GM12878 (cell line): ENCODE results near the gene UQCRH. TPM values are rescaled to one million over a fixed set of nuclear protein-coding genes. Genes with fewer than 3 reads are reported as not detected.

Source experiments
- ATAC-seq: fragments of 200-7000 bp; cut with Tn5 transposase; 3 replicates; pipeline ENCODE4 v1.9.1; 2020; ENCODE audit warnings: mild to moderate bottlenecking, moderate library complexity
- BruUV-seq: library from RNA; stranded (reverse); fragments of 400-500 nt; replicated peaks from 2 replicates; lab custom pipeline; 2021; lab: Mats Ljungman, UMichigan
- CTCF ChIA-PET: fragments of 300-600 bp; sonication (Branson Sonifier 250); formaldehyde crosslinking; extraction: SDS; loops from one replicate; lab custom pipeline; 2021; ENCODE audit warnings: inconsistent platforms; lab: Yijun Ruan, JAX
- POLR2A ChIA-PET: fragments of 350-600 bp; formaldehyde crosslinking; extraction: SDS; loops from one replicate; lab custom pipeline; 2021; ENCODE audit warnings: inconsistent platforms; lab: Charles Lee
- RAD21 ChIA-PET: fragments of 300-600 bp; sonication (Branson Sonifier 250); formaldehyde crosslinking; loops from one replicate; lab custom pipeline; 2023; ENCODE audit warnings: antibody characterized with exemption; ENCODE audit not compliant: unreplicated experiment; lab: Charles Lee
- SMC1A ChIA-PET: fragments of 300-600 bp; sonication (Branson Sonifier 250); formaldehyde crosslinking; loops from one replicate; lab custom pipeline; 2023; ENCODE audit not compliant: unreplicated experiment, uncharacterized antibody; lab: Charles Lee
- DNase-seq: peaks from one replicate; pipeline ENCODE4 v3.0.0-alpha.2; 2011; ENCODE audit warnings: low read depth, low spot score
- FAIRE-seq: peaks from 3 replicates; lab custom pipeline; 2011; peaks lifted over from hg19 to GRCh38; lab: Jason Lieb, UNC
- H2AFZ ChIP-seq: 2 replicates; pipeline ENCODE4 v1.6.0; 2011; ENCODE audit warnings: low read depth, low read length, control low read depth; ENCODE audit not compliant: control insufficient read depth
- H3K27ac ChIP-seq: 2 replicates; pipeline ENCODE4 v1.5.1; 2011; ENCODE audit warnings: control low read depth; ENCODE audit not compliant: control insufficient read depth, insufficient read depth
- H3K27me3 ChIP-seq, 2 experiments: replicated peaks in 1 of 2; 2 replicates each; pipeline versions ENCODE4 v1.6.0 to v1.6.1; 2011; ENCODE audit warnings: low read length in 1 of 2; ENCODE audit not compliant: control insufficient read depth in 2 of 2, insufficient read depth in 2 of 2
- H3K36me3 ChIP-seq, 2 experiments: 2 replicates each; pipeline ENCODE4 v1.5.1; 2011; ENCODE audit warnings: low read length in 1 of 2; ENCODE audit not compliant: control insufficient read depth in 2 of 2, insufficient read depth in 2 of 2
- H3K4me1 ChIP-seq: 2 replicates; pipeline ENCODE4 v1.6.1; 2011; ENCODE audit warnings: mild to moderate bottlenecking, low read length, moderate library complexity, mixed read lengths; ENCODE audit not compliant: control insufficient read depth, insufficient read depth
- H3K4me2 ChIP-seq: 2 replicates; pipeline ENCODE4 v1.6.0; 2011; ENCODE audit warnings: control low read depth; ENCODE audit not compliant: control insufficient read depth, insufficient read depth
- H3K4me3 ChIP-seq: fragments of 200-600 bp; sonication (generic); 2 replicates; pipeline ENCODE4 v1.5.1; 2016
- H3K79me2 ChIP-seq: 2 replicates; pipeline ENCODE4 v1.6.0; 2011; ENCODE audit warnings: low read length; ENCODE audit not compliant: control insufficient read depth, insufficient read depth
- H3K9ac ChIP-seq: 2 replicates; pipeline ENCODE4 v1.8.0; 2011; ENCODE audit warnings: low read length, control low read depth, mixed read lengths; ENCODE audit not compliant: control insufficient read depth, insufficient read depth
- H3K9me3 ChIP-seq: replicated peaks from 3 replicates; pipeline ENCODE4 v1.5.1; 2011; ENCODE audit warnings: mild to moderate bottlenecking, low read length; ENCODE audit not compliant: control insufficient read depth, insufficient read depth
- H4K20me1 ChIP-seq: 2 replicates; pipeline ENCODE4 v1.6.0; 2011; ENCODE audit not compliant: control insufficient read depth, insufficient read depth
- BCL11A ChIP-seq: IDR thresholded peaks from 2 replicates; pipeline ENCODE4 v1.6.1; 2011; ENCODE audit warnings: low read depth, low read length
- HSF1 ChIP-seq: fragments of 150-350 bp; IDR thresholded peaks from 2 replicates; pipeline ENCODE4 v1.6.1; 2014; ENCODE audit warnings: mild to moderate bottlenecking, low read depth, low read length
- MTA2 ChIP-seq: fragments of 450-650 bp; IDR thresholded peaks from 2 replicates; pipeline ENCODE4 v1.6.1; 2016; ENCODE audit warnings: low read depth, mild to moderate bottlenecking, moderate library complexity
- NBN ChIP-seq: fragments of 450-650 bp; IDR thresholded peaks from 2 replicates; pipeline ENCODE4 v1.6.1; 2016
- RAD21 ChIP-seq: IDR thresholded peaks from 2 replicates; pipeline ENCODE4 v1.6.1; 2011; ENCODE audit warnings: mild to moderate bottlenecking, low read depth, low read length, moderate library complexity; ENCODE audit not compliant: insufficient read depth
- SMAD5 ChIP-seq: IDR thresholded peaks from 2 replicates; pipeline ENCODE4 v1.6.1; 2016; ENCODE audit warnings: antibody characterized with exemption, low read depth
- ZBED1 ChIP-seq: IDR thresholded peaks from 2 replicates; pipeline ENCODE4 v1.6.1; 2016; ENCODE audit warnings: borderline replicate concordance
- ZZZ3 ChIP-seq: IDR thresholded peaks from 2 replicates; pipeline ENCODE4 v1.6.1; 2011; ENCODE audit warnings: low read depth; ENCODE audit not compliant: control insufficient read depth, insufficient read length
- WGBS: methylation state at CpG from one replicate; pipeline ENCODE4 v1.1.6; 2016; ENCODE audit warnings: low lambda C conversion rate; ENCODE audit not compliant: insufficient replicate concordance, insufficient coverage; ENCODE audit errors: missing lambda C conversion rate; 5-methylcytosine and 5-hydroxymethylcytosine counted together
- in situ Hi-C: fragments of 300-500 bp; cut with MboI; formaldehyde crosslinking; loops from 9 replicates; pipeline ENCODE4 v1.14.3; 2018; ENCODE audit warnings: mixed read lengths
- intact Hi-C: fragments of 100-400 bp; cut with micrococcal nuclease; formaldehyde crosslinking; loops from one replicate; pipeline ENCODE4 v1.14.2; 2022; ENCODE audit not compliant: unreplicated experiment
- polyA plus RNA-seq, 11 experiments: library from polyadenylated mRNA; depleted of rRNA in 4 of 11; unstranded in 6 of 11; stranded (reverse) in 5 of 11; fragments of >200 nt; fragmentation: Nextera tagmentation in 4 of 11; fragmentation: Illumina TruSeq in 1 of 11; extraction: Ambion mirVana in 4 of 11; extraction: Trizol in 1 of 11; gene quantifications; 1 replicate in 1 of 11; 2 replicates in 10 of 11; pipeline versions ENCODE4 v1.2.1 to v1.2.3, GENCODE V29; 2011 to 2016; ENCODE audit warnings: inconsistent platforms in 2 of 11, missing spikeins in 2 of 11, low read depth in 1 of 11
- total RNA-seq, 4 experiments: library from RNA; depleted of rRNA in 3 of 4; stranded (reverse); fragments of >200 nt in 3 of 4; fragmentation: Illumina TruSeq in 1 of 4; extraction: Trizol in 1 of 4; gene quantifications; 2 replicates each; pipeline versions ENCODE4 v1.2.1 to v1.2.3, GENCODE V29; 2013 to 2021

UQCRH gene
- total and polyA plus RNA-seq, 10 of the 15 experiments (the other 5 are each of a cell fraction or from before 2014, with no cell fraction given): 363 to 1,782 (median 597) TPM

- intact Hi-C loops: no loop called here
- H3K27me3 ChIP-seq: no peaks in the 10 kb centered on the region
- SMC1A ChIA-PET: no interaction called here
- in situ Hi-C loops: no loop called here
- no peak for FAIRE-seq
- RAD21 ChIA-PET: no interaction called here
- CTCF ChIA-PET: no interaction called here
- TF ChIP-seq BCL11A (no peak), NBN (no peak), MTA2 (no peak), HSF1 (no peak), SMAD5 (0 out of 2 replicates have a peak, but pooled peaks have one; percentile 29), ZBED1 (no peak), RAD21 (no peak), ZZZ3 (no peak)
- TF ChIP-seq, all 136 proteins: peak for 1
- Histone ChIP-seq H3K4me3 (no peak overlapping the region), H3K27ac (no peak overlapping the region), H3K9me3 (no peaks in the 10 kb centered on the region), H2AFZ (no peak overlapping the region), H4K20me1 (no peaks in the 10 kb centered on the region), H3K9ac (no peak overlapping the region), H3K4me2 (no peak overlapping the region), H3K79me2 (no peaks in the 10 kb centered on the region), H3K36me3 (peaks cover 10 to 13% of the 10 kb centered on the region in 2 experiments), H3K4me1 (no peaks in the 10 kb centered on the region)
- BruUV-seq: no TSS peak
- DNase-seq (no peak), ATAC-seq (no peak)
- WGBS: 99% methylated on average over 5 of the region's 5 CpGs
- POLR2A ChIA-PET: interaction anchor here (1.1 kb wide), 1 partner anchor 42 kb away, joined by 3 read pairs; the partner anchor contains the start of gene RAD54L
Measured at GRCh38 chr1:46289134-46289494, 14.4 kb upstream of the UQCRH start.
